UCSD-AML1 (cell line): Measurements from ENCODE around the gene HOXA13.

Experiments used
- DNase-seq: peaks from one replicate; lab custom pipeline; 2025; ENCODE audit not compliant: unreplicated experiment; lab: John Stamatoyannopoulos, UW

HOXA13 gene

GRCh38 chr7:27199849-27200760, at the start of gene HOXA13:
HOXA13 (minus strand) TSS chr7:27200091; CDS start chr7:27200077, 14 bp downstream.
- peak; percentile 17 for DNase-seq

GRCh38 chr7:27248911-27249723, 49.2 kb upstream of the HOXA13 start:
- DNase-seq, result no peak

GRCh38 chr7:27248427-27248806, 48.5 kb upstream of the HOXA13 start:
- no peak for DNase-seq

- no peak for DNase-seq
Observed at GRCh38 chr7:27247452-27248426, 47.8 kb upstream of the HOXA13 start.

GRCh38 chr7:27247000-27247399, 47.1 kb upstream of the HOXA13 start:
- DNase-seq, result no peak

GRCh38 chr7:27245798-27246691, 46.2 kb upstream of the HOXA13 start:
- no peak for DNase-seq

- no peak for DNase-seq
Observed at GRCh38 chr7:27245124-27245797, 45.4 kb upstream of the HOXA13 start.

- no peak for DNase-seq
Observed at GRCh38 chr7:27244488-27245123, 44.7 kb upstream of the HOXA13 start.

- no peak for DNase-seq
Observed at GRCh38 chr7:27243340-27244163, 43.7 kb upstream of the HOXA13 start.

- DNase-seq, result no peak
Observed at GRCh38 chr7:27242555-27243339, 42.9 kb upstream of the HOXA13 start, which contains the start of gene EVX1. EVX1 (plus strand) TSS chr7:27242802; CDS start chr7:27243031, 229 bp downstream.

GRCh38 chr7:27242154-27242553, 42.3 kb upstream of the HOXA13 start:
- DNase-seq, result no peak

GRCh38 chr7:27241189-27242056, 41.5 kb upstream of the HOXA13 start:
- no peak for DNase-seq

GRCh38 chr7:27240015-27240731, 40.3 kb upstream of the HOXA13 start:
- no peak for DNase-seq

- DNase-seq, result no peak
Observed at GRCh38 chr7:27239387-27240014, 39.6 kb upstream of the HOXA13 start.

- DNase-seq, result no peak
Observed at GRCh38 chr7:27238979-27239386, 39.1 kb upstream of the HOXA13 start.
